Measurements from ENCODE around the gene SH3BP5. TPM values are rescaled to one million over a fixed set of nuclear protein-coding genes. Genes with fewer than 3 reads are reported as not detected.

SH3BP5 gene
- total RNA-seq, 1 donor from 2014 or later = 5.9 TPM

DNA sequence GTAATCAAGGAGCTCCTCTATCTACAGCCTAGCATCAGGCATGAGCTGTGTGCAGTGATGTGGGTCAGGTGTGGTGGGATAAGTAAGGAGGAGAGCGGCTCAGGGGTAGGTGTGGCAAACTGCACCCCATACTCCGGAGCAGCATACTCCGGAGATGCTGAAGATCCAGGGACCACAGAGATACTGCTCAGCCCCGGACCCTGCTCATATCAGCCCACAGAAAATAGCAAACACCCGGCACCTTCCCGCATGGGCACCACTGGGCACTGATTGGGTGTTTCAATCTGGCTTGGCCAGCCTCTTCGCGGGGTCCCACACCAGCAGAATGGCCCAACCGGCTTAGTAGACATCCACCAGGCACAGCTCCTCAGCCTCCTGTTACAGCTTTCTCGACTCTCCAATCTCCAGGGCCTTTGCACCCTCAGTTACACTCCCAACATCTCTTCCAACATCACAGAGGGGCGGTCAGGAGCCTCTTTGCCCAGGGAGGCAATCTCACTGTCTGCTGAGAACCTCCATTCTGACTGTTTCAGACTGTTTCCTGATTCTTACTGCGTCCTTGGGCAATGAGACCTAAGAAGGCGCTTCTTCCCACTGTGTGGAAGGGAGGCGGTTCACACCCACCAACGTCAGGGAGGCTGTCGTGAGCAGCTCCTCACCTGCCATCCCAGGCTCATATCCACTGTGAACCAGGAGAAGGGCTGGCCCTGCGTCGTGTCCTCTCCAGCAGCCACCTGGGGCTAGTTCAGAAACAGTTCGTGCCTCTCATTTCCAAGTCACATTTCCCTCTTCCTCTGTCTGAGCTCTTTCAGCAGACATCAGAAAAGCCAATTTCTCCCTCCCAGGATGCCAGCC, 66.5 kb downstream of the SH3BP5 start:
- peaks cover 15% of the 10 kb centered on the region for H3K4me1 Mint-ChIP-seq (ENCODE audit: unreplicated experiment)
- no peak for TF ChIP-seq CTCF (IDR thresholded peaks at IDR 0.05)
- DNase-seq (ENCODE audit: extremely low spot score, unreplicated experiment) = no peak
- no peaks in the 10 kb centered on the region for H3K27me3 Mint-ChIP-seq (ENCODE audit: unreplicated experiment)
- no peaks in the 10 kb centered on the region for H3K36me3 Mint-ChIP-seq (ENCODE audit: unreplicated experiment)
- no peak overlapping the region for H3K27ac Mint-ChIP-seq (ENCODE audit: unreplicated experiment)
- no peaks in the 10 kb centered on the region for H3K9me3 Mint-ChIP-seq (ENCODE audit: unreplicated experiment)
- H3K4me3 Mint-ChIP-seq (ENCODE audit: unreplicated experiment) = no peak overlapping the region

GRCh38 chr3:15264486-15264885, 67.9 kb downstream of the SH3BP5 start:
- H3K4me3 Mint-ChIP-seq (ENCODE audit: unreplicated experiment) = no peak overlapping the region

DNA sequence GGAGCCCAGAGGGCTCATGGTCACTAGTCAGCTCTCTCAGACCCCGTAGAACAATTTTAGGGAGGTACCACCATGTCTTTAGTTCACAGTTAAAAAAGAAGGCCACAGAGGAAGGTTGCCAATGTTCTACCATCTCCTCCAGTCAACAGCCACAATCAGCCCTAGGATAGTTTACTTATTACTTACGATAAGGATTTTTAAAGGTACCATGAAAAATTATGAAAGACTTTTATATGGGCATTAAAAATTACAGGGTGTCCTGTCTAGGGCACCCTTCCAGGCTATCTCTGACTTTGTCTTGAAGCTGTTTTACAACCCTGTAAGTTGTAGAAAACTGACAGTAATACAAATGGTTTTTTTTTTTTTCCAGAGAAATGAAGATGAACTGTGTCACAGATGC, 68.5 kb downstream of the SH3BP5 start:
- no peak for DNase-seq (ENCODE audit: extremely low spot score, unreplicated experiment)
- Mint-ChIP-seq H3K36me3 (ENCODE audit: unreplicated experiment) (peaks cover 2% of the 10 kb centered on the region), H3K4me1 (ENCODE audit: unreplicated experiment) (peaks cover 1% of the 10 kb centered on the region), H3K9me3 (ENCODE audit: unreplicated experiment) (no peaks in the 10 kb centered on the region), H3K27me3 (ENCODE audit: unreplicated experiment) (no peaks in the 10 kb centered on the region), H3K4me3 (ENCODE audit: unreplicated experiment) (no peak overlapping the region), H3K27ac (ENCODE audit: unreplicated experiment) (no peak overlapping the region)
- no peak for TF ChIP-seq CTCF (IDR thresholded peaks at IDR 0.05)

More at GRCh38 chr3:15264486-15264885, 67.9 kb downstream of the SH3BP5 start:
- no peaks in the 10 kb centered on the region for H3K36me3 Mint-ChIP-seq (ENCODE audit: unreplicated experiment)
- no peak overlapping the region for H3K27ac Mint-ChIP-seq (ENCODE audit: unreplicated experiment)
- DNase-seq (ENCODE audit: extremely low spot score, unreplicated experiment) = no peak
- no peak for TF ChIP-seq CTCF (IDR thresholded peaks at IDR 0.05)
- peaks cover 7% of the 10 kb centered on the region for H3K4me1 Mint-ChIP-seq (ENCODE audit: unreplicated experiment)
- H3K9me3 Mint-ChIP-seq (ENCODE audit: unreplicated experiment) = no peaks in the 10 kb centered on the region
- no peaks in the 10 kb centered on the region for H3K27me3 Mint-ChIP-seq (ENCODE audit: unreplicated experiment)

GRCh38 chr3:15263120-15263519, 69.3 kb downstream of the SH3BP5 start:
- Mint-ChIP-seq H3K9me3 (ENCODE audit: unreplicated experiment) (no peaks in the 10 kb centered on the region), H3K4me1 (ENCODE audit: unreplicated experiment) (no peaks in the 10 kb centered on the region), H3K27ac (ENCODE audit: unreplicated experiment) (no peak overlapping the region), H3K36me3 (ENCODE audit: unreplicated experiment) (peaks cover 7% of the 10 kb centered on the region), H3K27me3 (ENCODE audit: unreplicated experiment) (no peaks in the 10 kb centered on the region), H3K4me3 (ENCODE audit: unreplicated experiment) (no peak overlapping the region)
- TF ChIP-seq CTCF (IDR thresholded peaks at IDR 0.05) = no peak
- no peak for DNase-seq (ENCODE audit: extremely low spot score, unreplicated experiment)

DNA sequence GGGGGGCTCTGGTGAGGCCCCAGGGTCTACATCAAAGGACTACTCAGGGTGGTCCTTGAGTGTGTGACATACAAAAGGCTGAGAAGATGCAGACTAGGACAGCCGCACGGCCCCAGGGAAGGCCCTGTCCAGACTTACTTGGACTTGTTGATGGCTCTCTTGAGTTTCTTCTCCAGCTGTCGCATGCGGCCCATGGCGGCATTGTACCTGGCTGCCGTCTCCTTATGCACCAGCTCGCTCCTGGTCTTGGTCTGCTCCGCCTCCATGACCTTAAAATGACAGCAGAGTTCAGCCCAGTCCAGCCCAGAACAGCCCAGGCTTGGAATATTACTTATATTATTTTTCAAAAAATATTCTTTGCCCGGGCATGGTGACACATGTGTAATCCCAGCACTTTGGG, 70.4 kb downstream of the SH3BP5 start:
- no peaks in the 10 kb centered on the region for H3K9me3 Mint-ChIP-seq (ENCODE audit: unreplicated experiment)
- H3K27me3 Mint-ChIP-seq (ENCODE audit: unreplicated experiment) = no peaks in the 10 kb centered on the region
- no peak overlapping the region for H3K27ac Mint-ChIP-seq (ENCODE audit: unreplicated experiment)
- H3K4me3 Mint-ChIP-seq (ENCODE audit: unreplicated experiment) = no peak overlapping the region
- TF ChIP-seq CTCF (IDR thresholded peaks at IDR 0.05) = no peak
- H3K4me1 Mint-ChIP-seq (ENCODE audit: unreplicated experiment) = no peaks in the 10 kb centered on the region
- peak; percentile 77 for DNase-seq (ENCODE audit: extremely low spot score, unreplicated experiment)
- H3K36me3 Mint-ChIP-seq (ENCODE audit: unreplicated experiment) = peaks cover 18% of the 10 kb centered on the region

All from osteocyte (in vitro differentiated cells).